ENCODE data around the gene TMEM255B. TPM values are rescaled to one million over a fixed set of nuclear protein-coding genes. Genes with fewer than 3 reads are reported as not detected.

TMEM255B gene
- total RNA-seq, 1 experiment from 2014 or later, result 2.8 TPM

GRCh38 chr13:113741191-113741668 is 17.8 kb upstream of the TMEM255B start:
- Histone ChIP-seq H3K27me3 (ENCODE audit: insufficient read depth, low read length) (no peaks in the 10 kb centered on the region), H3K9me3 (ENCODE audit: control insufficient read depth, low read depth, low read length) (no peaks in the 10 kb centered on the region), H4K91ac (ENCODE audit: insufficient read length, low read depth, low read length) (no peak overlapping the region), H3K4me2 (ENCODE audit: insufficient read depth, insufficient read length, low read length) (no peak overlapping the region), H2BK120ac (ENCODE audit: low read depth, low read length, poor library complexity, severe bottlenecking) (no peak overlapping the region), H3K9ac (ENCODE audit: extremely low read depth, insufficient read length, low read length) (no peak overlapping the region), H2BK20ac (ENCODE audit: low read depth, low read length, poor library complexity, severe bottlenecking) (no peak overlapping the region), H3T11ph (ENCODE audit: low read length) (no peak overlapping the region), H4K5ac (ENCODE audit: insufficient read length, low read depth, low read length) (no peak overlapping the region), H2BK12ac (ENCODE audit: insufficient read length, low read depth, low read length) (no peak overlapping the region), H3K79me2 (ENCODE audit: insufficient read depth, low read length) (no peaks in the 10 kb centered on the region), H3K56ac (ENCODE audit: insufficient read length, low read depth, low read length) (no peak overlapping the region), H3K4me1 (ENCODE audit: insufficient read depth, low read length) (no peaks in the 10 kb centered on the region), H3K27ac (ENCODE audit: insufficient read length, low read depth, low read length) (no peak overlapping the region), H3K23ac (ENCODE audit: insufficient read length, low read depth, low read length) (no peak overlapping the region), H3K14ac (ENCODE audit: insufficient read depth, low read length) (no peak overlapping the region; the same call in 1 of the 2 replicates), H2BK5ac (ENCODE audit: insufficient read length, low read length) (no peak overlapping the region), H2AFZ (ENCODE audit: low read length) (no peak overlapping the region), H3K18ac (ENCODE audit: insufficient read length, low read depth, low read length) (no peak overlapping the region), H4K8ac (replicated peaks; ENCODE audit: insufficient read length, low read depth, low read length) (no peak overlapping the region), H3K79me1 (ENCODE audit: insufficient read depth, low read depth, low read length, poor library complexity, severe bottlenecking) (no peaks in the 10 kb centered on the region), H4K20me1 (ENCODE audit: control insufficient read depth, insufficient read depth, insufficient read length) (no peaks in the 10 kb centered on the region), H2BK15ac (ENCODE audit: low read depth, low read length) (no peak overlapping the region), H2AK5ac (ENCODE audit: insufficient read length, low read length) (no peak overlapping the region), H3K23me2 (ENCODE audit: insufficient read length, low read depth, low read length, poor library complexity, severe bottlenecking) (no peaks in the 10 kb centered on the region), H3K4ac (ENCODE audit: low read depth, low read length) (no peak overlapping the region)
- TF ChIP-seq, protein P1, sequence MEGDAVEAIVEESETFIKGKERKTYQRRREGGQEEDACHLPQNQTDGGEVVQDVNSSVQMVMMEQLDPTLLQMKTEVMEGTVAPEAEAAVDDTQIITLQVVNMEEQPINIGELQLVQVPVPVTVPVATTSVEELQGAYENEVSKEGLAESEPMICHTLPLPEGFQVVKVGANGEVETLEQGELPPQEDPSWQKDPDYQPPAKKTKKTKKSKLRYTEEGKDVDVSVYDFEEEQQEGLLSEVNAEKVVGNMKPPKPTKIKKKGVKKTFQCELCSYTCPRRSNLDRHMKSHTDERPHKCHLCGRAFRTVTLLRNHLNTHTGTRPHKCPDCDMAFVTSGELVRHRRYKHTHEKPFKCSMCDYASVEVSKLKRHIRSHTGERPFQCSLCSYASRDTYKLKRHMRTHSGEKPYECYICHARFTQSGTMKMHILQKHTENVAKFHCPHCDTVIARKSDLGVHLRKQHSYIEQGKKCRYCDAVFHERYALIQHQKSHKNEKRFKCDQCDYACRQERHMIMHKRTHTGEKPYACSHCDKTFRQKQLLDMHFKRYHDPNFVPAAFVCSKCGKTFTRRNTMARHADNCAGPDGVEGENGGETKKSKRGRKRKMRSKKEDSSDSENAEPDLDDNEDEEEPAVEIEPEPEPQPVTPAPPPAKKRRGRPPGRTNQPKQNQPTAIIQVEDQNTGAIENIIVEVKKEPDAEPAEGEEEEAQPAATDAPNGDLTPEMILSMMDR (conservative IDR thresholded peaks at IDR 0.05), result no peak
- Mint-ChIP-seq H3K9me3 (no peaks in the 10 kb centered on the region; a peak in 2 of 5 replicates), H3K4me1 (peaks cover 16 to 35% of the 10 kb centered on the region in 2 experiments), H3K27ac (no peak overlapping the region; a peak in 1 of 7 replicates), H3K27me3 (ENCODE audit: low read depth) (peaks cover 4% of the 10 kb centered on the region), H3K36me3 (ENCODE audit: insufficient read depth in 1 of 3, low read depth in 3 of 3) (no peaks in the 10 kb centered on the region), H3K4me3 (no peak overlapping the region)
- WGBS (ENCODE audit: extremely low coverage, insufficient read length, low lambda C conversion rate), result no CpG with 5 or more reads among the region's 15 CpGs
- DNase-seq, result no peak

Data from H9 (cell line).